H54 (cell line): ENCODE results near the gene URB1.
"Not testable (repeated sequence)": the region's sequence is repeated elsewhere in the genome, so short reads cannot be mapped to it uniquely, and the experiment has no call there.

Experiments
- DNase-seq: peaks from one replicate; pipeline ENCODE4 v3.0.0; 2011; ENCODE audit warnings: low spot score, mixed read lengths; ENCODE audit not compliant: insufficient read length
- FAIRE-seq: peaks from 3 replicates; lab custom pipeline; 2011; peaks lifted over from hg19 to GRCh38; lab: Jason Lieb, UNC
- POLR2A ChIP-seq: IDR thresholded peaks from 2 replicates; pipeline ENCODE4 v1.6.1; 2011; ENCODE audit warnings: low read depth, mild to moderate bottlenecking, low read length

URB1 gene

GRCh38 chr21:32278103-32278502, 114.7 kb downstream of the URB1 start:
- TF ChIP-seq POLR2A, result no peak
- no peak for DNase-seq
- FAIRE-seq, result no peak

- FAIRE-seq (no peak), DNase-seq (no peak)
- no peak for TF ChIP-seq POLR2A
These were observed 116.1 kb downstream of the URB1 start for GRCh38 chr21:32276671-32277070.

- FAIRE-seq, result no peak
These were observed 122.1 kb downstream of the URB1 start for GRCh38 chr21:32270748-32271147.

GRCh38 chr21:32265321-32265720, 127.5 kb downstream of the URB1 start:
- FAIRE-seq, DNase-seq: not testable (repeated sequence)

More at GRCh38 chr21:32270748-32271147, 122.1 kb downstream of the URB1 start:
- TF ChIP-seq POLR2A, result no peak
- DNase-seq, result no peak

- DNase-seq, result no peak
- no peak for TF ChIP-seq POLR2A
- FAIRE-seq, result no peak
These were observed 130.9 kb downstream of the URB1 start for GRCh38 chr21:32261929-32262328.
